A204.1 (cell line): ENCODE data around the gene CHD5.

ENCODE experiments used
- FAIRE-seq: peaks from 2 replicates; lab custom pipeline; 2012; peaks lifted over from hg19 to GRCh38; lab: Jason Lieb, UNC

CHD5 gene

GRCh38 chr1:6200188-6200809, 20.2 kb upstream of the CHD5 start:
- no peak for FAIRE-seq

GRCh38 chr1:6199298-6200187, 19.4 kb upstream of the CHD5 start, which contains the start of gene RPL22:
Gene RPL22 (minus strand): TSS chr1:6199595. CDS start chr1:6199573, 22 bp downstream.
- FAIRE-seq = peak; percentile 95

DNA sequence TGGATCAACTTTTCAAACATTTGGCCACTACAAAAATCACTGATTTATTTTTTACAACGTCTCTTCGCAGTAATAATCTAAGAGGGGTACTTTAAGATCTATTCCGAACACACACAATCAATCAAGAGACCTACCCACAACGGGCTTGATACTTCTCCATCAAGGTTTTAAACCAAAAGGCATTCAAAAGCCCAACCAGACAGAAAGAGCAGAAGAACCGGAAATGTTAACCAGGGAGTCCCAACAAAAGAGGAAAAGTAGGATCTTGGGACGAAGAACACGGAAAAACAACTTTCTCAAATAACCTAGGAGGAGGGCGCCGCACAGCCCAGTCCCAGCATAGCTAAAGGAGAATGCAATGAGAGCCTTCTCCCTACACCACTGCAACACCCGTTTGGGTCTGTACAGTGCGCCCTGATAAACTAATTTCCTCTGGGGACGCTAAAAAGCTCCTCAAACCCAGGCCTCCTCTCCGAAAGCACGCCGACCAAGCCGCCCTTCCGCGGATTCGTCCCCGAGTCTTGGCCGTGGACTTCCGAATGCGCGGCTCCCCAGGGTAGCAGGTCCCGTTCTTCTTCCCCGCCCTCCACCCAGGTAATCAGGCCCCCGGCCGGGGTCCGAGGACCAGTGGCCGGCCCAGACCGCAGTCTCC, 18.7 kb upstream of the CHD5 start:
- FAIRE-seq = no peak

GRCh38 chr1:6197746-6198427, 17.8 kb upstream of the CHD5 start:
- FAIRE-seq = no peak

DNA sequence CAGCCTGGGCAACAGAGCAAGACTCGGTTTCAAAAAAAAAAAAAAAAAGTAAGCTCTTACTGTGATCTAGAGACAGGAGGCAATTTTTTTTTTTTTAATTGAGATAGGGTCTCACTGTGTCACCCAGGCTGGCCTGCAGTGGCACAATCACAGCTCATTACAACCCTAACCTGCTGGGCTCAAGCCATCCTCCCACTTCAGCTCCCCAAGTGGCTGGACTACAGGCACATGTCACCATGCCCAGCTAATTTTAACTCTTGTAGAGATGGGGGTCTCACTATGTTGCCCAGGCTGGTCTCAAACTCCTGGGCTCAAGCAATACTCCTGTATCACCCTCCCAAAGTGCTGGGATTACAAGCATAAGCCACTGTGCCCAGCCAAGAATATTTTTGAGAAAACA, 11.8 kb upstream of the CHD5 start:
- no peak for FAIRE-seq

GRCh38 chr1:6188466-6188865, 8.3 kb upstream of the CHD5 start:
- FAIRE-seq = no peak

DNA sequence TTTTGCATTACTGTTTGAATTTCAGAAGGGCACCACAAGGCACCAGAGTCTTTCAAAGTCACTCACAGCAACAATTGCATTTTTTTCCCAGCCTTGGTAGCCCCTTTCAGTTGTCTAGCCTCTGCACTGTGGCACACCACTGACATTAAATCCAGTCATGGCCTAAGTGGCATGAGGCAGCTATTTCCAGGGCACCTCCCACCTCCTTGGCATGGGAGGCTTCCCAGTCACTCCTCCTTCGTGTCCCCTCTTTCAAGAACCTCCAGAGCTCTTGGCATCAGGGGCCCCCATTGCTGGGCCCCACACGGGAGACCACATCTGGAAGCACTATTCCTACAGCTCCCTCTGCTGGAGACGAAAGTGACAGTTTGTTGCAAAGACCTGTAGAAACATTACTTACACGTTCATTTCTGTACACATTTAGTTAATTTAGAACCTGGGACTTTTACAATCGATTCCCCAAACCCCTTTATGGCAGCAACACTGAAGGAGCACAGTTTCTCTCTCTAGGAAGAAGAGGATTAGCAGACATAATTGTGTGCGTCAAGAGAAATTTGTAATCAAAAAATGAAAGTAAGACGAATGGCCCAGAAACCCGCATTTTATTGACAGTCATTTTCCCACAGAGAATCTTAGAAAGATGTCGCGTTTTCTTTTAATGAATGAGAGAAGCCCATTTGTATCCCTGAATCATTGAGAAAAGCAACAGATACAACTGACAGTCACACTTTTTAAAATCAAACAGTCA, 5.7 kb upstream of the CHD5 start:
- no peak for FAIRE-seq

DNA sequence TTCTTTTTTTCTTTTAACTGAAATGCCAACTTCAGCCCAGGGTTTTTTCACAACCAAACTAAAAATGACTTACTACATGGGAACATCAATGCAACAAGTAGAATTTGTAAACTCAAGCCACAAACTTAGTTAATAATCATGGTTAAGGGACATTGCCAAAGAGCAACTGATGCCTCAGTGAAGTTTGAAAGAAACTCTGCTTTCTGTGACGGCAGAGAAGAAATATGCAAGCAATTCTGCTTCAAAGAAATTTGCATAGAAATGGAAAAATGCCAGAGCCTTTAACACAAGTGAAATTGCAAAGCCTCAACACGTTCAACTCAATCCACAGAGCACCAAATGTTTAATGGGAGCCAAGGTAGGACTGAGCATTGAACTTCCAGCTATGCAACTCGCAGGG, 5.0 kb upstream of the CHD5 start:
- FAIRE-seq = no peak

DNA sequence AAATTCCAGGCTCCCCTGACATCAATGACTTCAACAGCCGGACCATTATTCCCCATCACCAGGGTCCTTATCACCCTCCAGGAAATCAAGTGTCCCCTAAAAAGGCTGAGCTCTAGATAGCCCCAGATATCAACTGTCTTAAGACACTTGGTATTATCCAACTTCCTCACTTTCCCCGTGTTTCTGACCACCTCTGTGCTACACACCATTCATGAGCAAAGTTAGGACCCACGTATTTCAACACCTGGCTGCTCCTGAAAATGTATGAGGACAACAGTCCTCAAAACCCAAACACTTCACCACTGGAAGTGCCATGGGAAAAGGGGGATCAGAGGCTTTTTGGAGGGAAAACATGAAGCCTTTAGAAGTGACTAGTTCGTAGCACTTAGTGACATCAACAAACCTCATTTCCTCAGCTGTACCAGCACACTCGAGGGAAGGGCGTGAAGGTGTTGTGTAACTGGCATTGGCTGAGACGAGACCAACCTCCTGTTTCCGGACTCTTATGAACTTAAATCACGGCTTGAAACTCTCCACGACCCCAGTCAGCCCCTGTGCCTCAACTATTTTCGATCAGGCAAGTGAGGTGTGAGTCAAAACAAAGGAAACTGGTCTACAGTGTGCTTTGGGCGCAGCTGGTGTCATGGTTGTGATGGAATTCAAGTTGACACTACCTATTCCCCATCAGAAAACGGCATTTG, 4.1 kb upstream of the CHD5 start:
- FAIRE-seq = no peak

DNA sequence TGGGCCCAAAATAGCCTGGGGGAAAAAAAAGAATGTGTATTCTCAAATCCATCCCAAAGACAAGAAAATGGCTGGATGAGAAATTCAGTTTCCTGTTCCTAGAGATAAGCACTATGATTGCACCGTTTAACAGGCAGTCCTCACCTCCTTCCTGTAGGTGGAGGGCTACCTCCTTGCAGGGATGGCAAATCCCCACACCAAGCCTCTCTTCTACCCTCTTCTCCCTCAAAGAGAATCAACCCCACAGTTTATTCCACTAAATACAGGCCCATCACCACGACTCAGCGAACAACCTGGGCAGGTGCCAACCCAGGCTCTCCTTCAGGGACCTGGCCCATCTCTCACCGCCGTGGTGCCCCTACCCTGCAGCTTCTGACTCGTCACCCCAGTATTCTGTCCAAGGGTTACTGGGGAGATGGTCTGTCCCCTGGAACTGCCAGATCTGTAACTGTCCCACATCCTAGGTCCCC, 3.4 kb upstream of the CHD5 start:
- no peak for FAIRE-seq

GRCh38 chr1:6181347-6181770, 1.2 kb upstream of the CHD5 start:
- FAIRE-seq = no peak

- no peak for FAIRE-seq
Measured at GRCh38 chr1:6180707-6181311, 688 bp upstream of the CHD5 start.

GRCh38 chr1:6179564-6180175, 451 bp downstream of the CHD5 start:
- FAIRE-seq = no peak

GRCh38 chr1:6178751-6179563, 1.2 kb downstream of the CHD5 start:
- FAIRE-seq = no peak

DNA sequence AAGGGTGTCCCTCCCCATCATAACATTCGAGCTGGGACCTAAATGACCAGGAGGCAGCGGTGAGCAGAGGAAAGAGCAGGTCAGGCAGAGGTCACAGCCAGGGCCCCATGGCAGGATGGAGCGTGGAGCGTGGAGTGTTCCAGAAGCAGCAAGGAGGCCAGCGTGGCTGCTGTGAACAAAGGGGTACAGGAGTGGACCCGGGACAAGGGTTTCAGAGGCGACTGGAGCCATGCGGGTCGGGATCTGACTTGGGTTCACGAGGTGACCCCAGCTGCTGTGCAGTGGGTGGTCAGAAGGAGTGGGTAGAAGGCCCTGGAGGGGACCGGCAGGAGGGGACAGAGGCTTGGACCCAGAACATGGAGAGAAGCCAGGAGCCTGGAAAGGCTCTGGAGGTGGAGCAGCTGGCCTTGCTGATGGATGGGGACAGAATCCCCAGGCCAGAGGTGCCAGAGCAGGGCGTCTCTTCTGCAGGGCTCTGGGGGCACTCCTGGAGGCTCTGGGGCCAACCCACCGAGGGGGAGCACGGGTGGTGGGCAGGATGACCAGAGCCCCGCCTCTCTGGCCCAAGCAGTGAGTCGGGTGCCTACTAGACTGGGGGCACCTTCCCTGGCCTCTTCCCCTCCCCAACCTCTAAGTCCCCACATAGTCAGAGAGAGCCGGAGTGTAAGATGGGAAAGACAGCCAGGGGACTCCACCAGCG, 2.3 kb downstream of the CHD5 start:
- FAIRE-seq = no peak

GRCh38 chr1:6176779-6177178, 3.3 kb downstream of the CHD5 start:
- FAIRE-seq = no peak

- no peak for FAIRE-seq
Measured at GRCh38 chr1:6175411-6175828, 4.7 kb downstream of the CHD5 start.

- no peak for FAIRE-seq
Measured at GRCh38 chr1:6174621-6175410, 5.3 kb downstream of the CHD5 start.
